Heart left ventricle (tissue), 16 donors: ENCODE measurements around the gene FKBP2. TPM values are rescaled to one million over a fixed set of nuclear protein-coding genes. Genes with fewer than 3 reads are reported as not detected.

Source experiments
- ATAC-seq, 4 donors: fragments of 200-7000 bp; cut with Tn5 transposase; one replicate each; pipeline ENCODE4 v1.9.1; 2020 to 2022; ENCODE audit warnings: moderate library complexity in 4 of 4, mild to moderate bottlenecking in 3 of 4, moderate number of reproducible peaks in 1 of 4
- DNase-seq, 5 donors: peaks; one replicate each; pipeline ENCODE4 v3.0.0-alpha.2; 2020
- H3K27ac ChIP-seq, 12 donors: fragments of 200-600 bp; sonication (generic) in 4 of 12; one replicate each; pipeline versions ENCODE4 v1.5.0 to v1.8.0; 2016 to 2022; ENCODE audit warnings: mild to moderate bottlenecking in 2 of 12
- H3K27me3 ChIP-seq, 9 donors: fragments of 200-600 bp; sonication (generic) in 2 of 9; one replicate each; pipeline versions ENCODE4 v1.5.1 to v1.8.0; 2016 to 2022; ENCODE audit warnings: mild to moderate bottlenecking in 3 of 9
- H3K36me3 ChIP-seq, 9 donors: fragments of 200-600 bp; sonication (generic) in 2 of 9; one replicate each; pipeline versions ENCODE4 v1.5.0 to v1.8.0; 2018 to 2022; ENCODE audit warnings: mild to moderate bottlenecking in 2 of 9
- H3K4me1 ChIP-seq, 12 donors: fragments of 200-600 bp; sonication (generic) in 4 of 12; one replicate each; pipeline versions ENCODE4 v1.5.0 to v1.8.0; 2016 to 2022; ENCODE audit warnings: mild to moderate bottlenecking in 3 of 12
- H3K4me3 ChIP-seq, 12 donors: fragments of 200-600 bp; sonication (generic) in 4 of 12; one replicate each; pipeline versions ENCODE4 v1.5.0 to v1.8.0; 2017 to 2022; ENCODE audit warnings: mild to moderate bottlenecking in 9 of 12, moderate library complexity in 4 of 12
- H3K9me3 ChIP-seq, 12 donors: fragments of 200-600 bp; sonication (generic) in 4 of 12; one replicate each; pipeline versions ENCODE4 v1.5.0 to v1.8.0; 2016 to 2022; ENCODE audit warnings: mild to moderate bottlenecking in 1 of 12
- POLR2A ChIP-seq, 2 donors: fragments of 450-650 bp; IDR thresholded peaks; one replicate each; pipeline ENCODE4 v1.6.1; 2017; ENCODE audit warnings: antibody characterized with exemption in 2 of 2, mild to moderate bottlenecking in 2 of 2, moderate library complexity in 2 of 2
- WGBS, 4 donors: extraction: QIAGEN DNeasy Blood & Tissue Kit in 2 of 4; methylation state at CpG; one replicate each; pipeline versions ENCODE4 v1.1.5 to v1.1.7; 2013 to 2018; 5-methylcytosine and 5-hydroxymethylcytosine counted together
- intact Hi-C, 10 donors: fragments of 100-400 bp; cut with DNase I; formaldehyde crosslinking; loops; one replicate each; pipeline versions ENCODE4 v1.11.1 to v1.14.2; 2022
- polyA plus RNA-seq, 2 donors: library from polyadenylated mRNA; stranded (reverse); fragments of 200-250 nt; gene quantifications; one replicate each; pipeline ENCODE4 v1.2.3, GENCODE V29; 2013
- total RNA-seq, 9 donors: library from RNA; depleted of rRNA in 2 of 9; stranded (reverse); fragments of >200 nt in 2 of 9; fragmentation: NEBNext Ultra II Directional in 3 of 9; extraction: Animal tissue kit (Norgen Biotek cat#: 25700) in 3 of 9; gene quantifications; one replicate each; pipeline versions ENCODE4 v1.1.0 to v1.2.4, GENCODE V29; 2016 to 2023
- TF ChIP-seq, protein P1 (sequence below), 12 donors: fragments of 200-600 bp; sonication (generic) in 4 of 12; IDR thresholded peaks; one replicate each; pipeline versions ENCODE4 v1.5.0 to v1.8.0; 2018 to 2022; ENCODE audit warnings: antibody characterized with exemption in 12 of 12, mild to moderate bottlenecking in 5 of 12
- donor health status: ischemic (EF 13 %, LVEDD 7.1; RV severe dilation, severe dysfunction).
- donor health status: healthy with polysubstance abuse.
- donor health status: DM: no; HTN: yes; CAD: no.
- donor health status: DM: no; HTN: no; CAD: no.
- donor health status: ischemic (EF 25% LVEDD 6.9; RV normal size, moderate dysfunction).
- donor health status: ischemic (EF 25% LVEDD 5.7; RV mildly dilated, moderate dysfunction).
- donor health status: healthy.
- donor health status: DM: yes; HTN: yes; CAD: no.
- donor health status: ischemic (EF 35%, LVEDD 5.7; RV mildly dilated, moderate dysfunction).
- donor health status: nonischemic (EF 11% LVEDD 7.7; RV severe dilation, severe dysfunction).
- donor health status: DM: yes; HTN: yes; CAD: no.
- donor health status: PGD.
- donor health status: ischemic (EF 29% LVEDD 5.4; RV normal size, mild dysfunction).
- donor health status: nonischemic (EF 23%, LVEDD 6.1; RV moderate dilation, normal function).

FKBP2 gene
- total and polyA plus RNA-seq, 11 donors = 35.0 to 250 (median 52.9) TPM

DNA sequence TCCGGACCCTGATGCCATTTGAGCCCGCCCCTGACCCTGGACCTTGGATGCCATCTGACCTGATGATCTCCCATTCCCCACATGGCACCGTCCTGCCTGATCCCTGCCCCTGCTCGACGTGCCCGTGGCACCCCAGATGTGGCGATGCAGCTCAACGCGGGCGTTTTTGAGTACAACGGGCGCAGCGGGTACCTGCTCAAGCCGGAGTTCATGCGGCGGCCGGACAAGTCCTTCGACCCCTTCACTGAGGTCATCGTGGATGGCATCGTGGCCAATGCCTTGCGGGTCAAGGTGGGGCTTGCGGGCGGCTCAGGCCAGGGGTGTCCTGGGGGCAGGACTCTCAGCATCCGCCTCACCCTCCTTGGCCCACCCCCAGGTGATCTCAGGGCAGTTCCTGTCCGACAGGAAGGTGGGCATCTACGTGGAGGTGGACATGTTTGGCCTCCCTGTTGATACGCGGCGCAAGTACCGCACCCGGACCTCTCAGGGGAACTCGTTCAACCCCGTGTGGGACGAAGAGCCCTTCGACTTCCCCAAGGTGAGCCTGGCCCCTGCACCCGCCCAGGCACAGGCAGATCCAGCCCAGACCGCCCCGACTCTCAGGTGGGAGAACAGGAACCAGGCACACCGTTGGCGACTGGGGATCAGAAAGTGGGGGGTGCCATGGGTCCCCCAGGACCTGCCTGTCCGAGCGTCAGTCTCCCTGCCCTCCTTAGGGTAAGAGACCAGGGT is 21.5 kb downstream of the FKBP2 start:
- H3K4me1 ChIP-seq = peaks cover 0 to 9% (median 6%) of the 10 kb centered on the region in 12 donors
- DNase-seq (peak in 1 of 5 donors; percentile 28), ATAC-seq (no peak)
- 94 to 96% (median 96%) methylated on average over 25 to 42 of the region's 42 CpGs for WGBS, 4 donors
- no peak overlapping the region for H3K27ac ChIP-seq
- TF ChIP-seq, protein P1, sequence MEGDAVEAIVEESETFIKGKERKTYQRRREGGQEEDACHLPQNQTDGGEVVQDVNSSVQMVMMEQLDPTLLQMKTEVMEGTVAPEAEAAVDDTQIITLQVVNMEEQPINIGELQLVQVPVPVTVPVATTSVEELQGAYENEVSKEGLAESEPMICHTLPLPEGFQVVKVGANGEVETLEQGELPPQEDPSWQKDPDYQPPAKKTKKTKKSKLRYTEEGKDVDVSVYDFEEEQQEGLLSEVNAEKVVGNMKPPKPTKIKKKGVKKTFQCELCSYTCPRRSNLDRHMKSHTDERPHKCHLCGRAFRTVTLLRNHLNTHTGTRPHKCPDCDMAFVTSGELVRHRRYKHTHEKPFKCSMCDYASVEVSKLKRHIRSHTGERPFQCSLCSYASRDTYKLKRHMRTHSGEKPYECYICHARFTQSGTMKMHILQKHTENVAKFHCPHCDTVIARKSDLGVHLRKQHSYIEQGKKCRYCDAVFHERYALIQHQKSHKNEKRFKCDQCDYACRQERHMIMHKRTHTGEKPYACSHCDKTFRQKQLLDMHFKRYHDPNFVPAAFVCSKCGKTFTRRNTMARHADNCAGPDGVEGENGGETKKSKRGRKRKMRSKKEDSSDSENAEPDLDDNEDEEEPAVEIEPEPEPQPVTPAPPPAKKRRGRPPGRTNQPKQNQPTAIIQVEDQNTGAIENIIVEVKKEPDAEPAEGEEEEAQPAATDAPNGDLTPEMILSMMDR (IDR thresholded peaks at IDR 0.05) = no peak
- TF ChIP-seq POLR2A (IDR thresholded peaks at IDR 0.05) = no peak
- intact Hi-C loops = no loop called here
- no peak overlapping the region for H3K4me3 ChIP-seq
- H3K27me3 ChIP-seq = no peaks in the 10 kb centered on the region
- H3K36me3 ChIP-seq = peaks cover 0 to 96% (median 79%) of the 10 kb centered on the region in 9 donors
- H3K9me3 ChIP-seq = no peaks in the 10 kb centered on the region

DNA sequence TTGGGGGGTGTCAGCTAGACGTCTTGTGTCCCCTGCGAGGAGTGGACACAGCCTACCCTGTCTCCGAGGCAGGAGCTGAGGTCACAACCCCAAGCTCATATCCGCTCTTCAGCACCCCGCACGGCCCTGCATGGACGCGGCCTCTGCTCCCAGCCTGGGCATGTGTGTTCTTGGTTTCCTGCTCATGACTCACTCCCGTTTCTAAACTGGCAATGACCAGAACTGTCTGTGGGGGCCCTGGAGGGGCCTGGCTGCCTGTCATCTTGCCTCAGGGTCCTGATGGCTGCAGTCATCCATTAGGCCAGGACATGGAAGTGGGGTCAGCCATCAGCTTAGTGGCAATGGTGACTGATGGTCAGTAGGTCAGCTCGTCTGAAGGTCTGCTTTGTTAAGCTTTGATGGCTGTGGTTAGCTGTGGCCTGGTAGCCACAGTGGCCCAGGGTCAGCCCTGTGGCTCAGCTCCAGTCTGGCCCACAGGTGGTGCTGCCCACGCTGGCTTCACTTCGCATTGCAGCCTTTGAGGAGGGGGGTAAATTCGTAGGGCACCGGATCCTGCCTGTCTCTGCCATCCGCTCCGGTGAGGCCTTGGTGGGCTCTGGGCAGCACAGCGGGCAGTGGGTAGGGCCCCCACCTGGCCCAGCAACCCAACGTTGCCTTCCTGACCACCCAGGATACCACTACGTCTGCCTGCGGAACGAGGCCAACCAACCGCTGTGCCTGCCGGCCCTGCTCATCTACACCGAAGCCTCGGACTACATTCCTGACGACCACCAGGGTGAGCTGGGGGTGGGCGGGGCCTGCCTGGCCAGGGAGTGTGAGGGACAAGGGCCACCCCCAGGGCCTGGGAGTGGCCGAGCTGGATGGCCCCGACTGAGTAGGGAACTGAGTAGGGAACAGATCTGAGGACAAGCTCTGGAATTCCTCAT is 22.4 kb downstream of the FKBP2 start:
- H3K36me3 ChIP-seq = peaks cover 0 to 87% (median 71%) of the 10 kb centered on the region in 9 donors
- intact Hi-C loops = no loop called here
- no peak overlapping the region for H3K4me3 ChIP-seq
- no peak overlapping the region for H3K27ac ChIP-seq
- no peaks in the 10 kb centered on the region for H3K27me3 ChIP-seq
- no peak for DNase-seq
- TF ChIP-seq, protein P1 (IDR thresholded peaks at IDR 0.05) = no peak
- peaks cover 0 to 17% (median 14%) of the 10 kb centered on the region in 12 donors for H3K4me1 ChIP-seq
- 85 to 87% (median 86%) methylated on average over 16 to 29 of the region's 29 CpGs for WGBS, 4 donors
- ATAC-seq = no peak
- H3K9me3 ChIP-seq = no peaks in the 10 kb centered on the region

DNA sequence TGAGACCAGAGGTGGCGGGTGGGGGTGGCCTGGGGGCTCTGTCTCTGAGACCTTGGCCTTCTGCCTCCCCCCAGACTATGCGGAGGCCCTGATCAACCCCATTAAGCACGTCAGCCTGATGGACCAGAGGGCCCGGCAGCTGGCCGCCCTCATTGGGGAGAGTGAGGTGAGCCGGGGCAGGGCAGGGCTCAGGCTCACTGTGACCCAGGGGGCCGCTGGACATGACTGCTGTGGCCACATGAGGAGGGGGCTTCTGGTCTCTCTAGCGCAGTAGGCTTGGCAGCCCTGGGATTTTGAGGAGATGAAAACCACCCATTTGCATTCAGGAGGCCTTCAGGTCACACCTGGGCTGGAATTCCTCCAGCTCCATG is 23.0 kb downstream of the FKBP2 start:
- no peak overlapping the region for H3K4me3 ChIP-seq
- no peaks in the 10 kb centered on the region for H3K27me3 ChIP-seq
- no peak overlapping the region for H3K27ac ChIP-seq
- H3K36me3 ChIP-seq = peaks cover 0 to 81% (median 64%) of the 10 kb centered on the region in 9 donors
- no peak for DNase-seq
- no peak for ATAC-seq
- no peaks in the 10 kb centered on the region for H3K9me3 ChIP-seq
- 94 to 96% (median 95%) methylated on average over 8 of the region's 8 CpGs for WGBS, 4 donors
- intact Hi-C loops = no loop called here
- no peak for TF ChIP-seq POLR2A (IDR thresholded peaks at IDR 0.05)
- TF ChIP-seq, protein P1 (IDR thresholded peaks at IDR 0.05) = no peak
- peaks cover 2 to 24% (median 20%) of the 10 kb centered on the region in 12 donors for H3K4me1 ChIP-seq

DNA sequence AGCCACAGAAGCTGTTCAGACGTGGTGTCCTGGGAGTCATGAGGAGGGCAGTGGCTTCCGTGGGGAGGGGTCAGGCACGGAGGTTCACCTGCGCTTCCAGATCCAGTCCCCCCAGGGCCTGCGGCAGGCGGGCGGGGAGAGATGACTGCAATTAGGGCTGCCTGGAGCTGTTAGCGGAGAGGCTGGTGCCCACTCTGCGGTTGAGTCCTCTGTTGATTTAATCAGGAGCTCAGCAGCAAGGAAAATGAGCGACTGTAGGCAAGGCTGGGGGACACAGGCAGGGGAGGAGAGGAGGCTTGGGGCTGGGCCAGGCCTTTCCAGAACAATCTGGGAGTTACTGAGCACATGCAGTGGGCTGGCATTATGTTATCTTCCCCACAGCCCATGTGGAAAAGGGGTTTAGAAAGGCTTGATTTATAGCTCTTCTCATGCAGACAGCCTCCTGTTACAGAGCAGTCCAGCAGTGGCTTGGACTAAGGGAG is 23.5 kb downstream of the FKBP2 start:
- H3K4me3 ChIP-seq = no peak overlapping the region
- H3K36me3 ChIP-seq = peaks cover 0 to 76% (median 59%) of the 10 kb centered on the region in 9 donors
- H3K9me3 ChIP-seq = no peaks in the 10 kb centered on the region
- peaks cover 2 to 27% (median 24%) of the 10 kb centered on the region in 12 donors for H3K4me1 ChIP-seq
- intact Hi-C loops = no loop called here
- H3K27ac ChIP-seq = no peak overlapping the region
- H3K27me3 ChIP-seq = no peaks in the 10 kb centered on the region
- WGBS, 4 donors = 89 to 97% (median 95%) methylated on average over 9 to 10 of the region's 10 CpGs
- ATAC-seq = no peak
- TF ChIP-seq, protein P1 (IDR thresholded peaks at IDR 0.05) = no peak
- no peak for TF ChIP-seq POLR2A (IDR thresholded peaks at IDR 0.05)
- DNase-seq = no peak
